GM12873 (cell line): ENCODE data around the gene TP53INP2.

Experiments used
- TF ChIP-seq, protein P1 (sequence below): IDR thresholded peaks from 2 replicates; pipeline ENCODE4 v1.5.1; 2012; ENCODE audit warnings: low read depth, mild to moderate bottlenecking, moderate library complexity, low read length, control low read depth; ENCODE audit not compliant: insufficient read depth; ENCODE audit errors: missing control alignments

Gene TP53INP2

DNA sequence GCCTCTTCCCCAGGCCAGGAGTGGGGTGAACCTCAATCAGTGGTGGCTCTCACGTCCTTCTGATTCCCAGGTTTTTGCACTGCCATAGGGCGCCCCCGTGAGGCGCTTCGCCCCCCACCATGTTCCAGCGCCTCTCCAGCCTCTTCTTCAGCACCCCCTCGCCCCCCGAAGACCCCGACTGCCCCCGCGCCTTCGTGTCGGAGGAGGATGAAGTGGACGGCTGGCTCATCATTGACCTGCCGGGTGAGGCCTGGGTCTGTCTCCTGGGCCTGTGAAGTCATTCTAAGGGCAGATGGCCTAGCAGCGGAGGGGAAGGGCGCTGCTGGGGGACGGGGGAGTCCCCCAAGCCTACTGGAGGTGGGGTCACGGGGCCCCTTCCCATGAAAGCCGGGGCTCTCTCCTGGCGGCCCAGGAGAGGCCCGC is 4.5 kb downstream of the TP53INP2 start:
- TF ChIP-seq, protein P1, sequence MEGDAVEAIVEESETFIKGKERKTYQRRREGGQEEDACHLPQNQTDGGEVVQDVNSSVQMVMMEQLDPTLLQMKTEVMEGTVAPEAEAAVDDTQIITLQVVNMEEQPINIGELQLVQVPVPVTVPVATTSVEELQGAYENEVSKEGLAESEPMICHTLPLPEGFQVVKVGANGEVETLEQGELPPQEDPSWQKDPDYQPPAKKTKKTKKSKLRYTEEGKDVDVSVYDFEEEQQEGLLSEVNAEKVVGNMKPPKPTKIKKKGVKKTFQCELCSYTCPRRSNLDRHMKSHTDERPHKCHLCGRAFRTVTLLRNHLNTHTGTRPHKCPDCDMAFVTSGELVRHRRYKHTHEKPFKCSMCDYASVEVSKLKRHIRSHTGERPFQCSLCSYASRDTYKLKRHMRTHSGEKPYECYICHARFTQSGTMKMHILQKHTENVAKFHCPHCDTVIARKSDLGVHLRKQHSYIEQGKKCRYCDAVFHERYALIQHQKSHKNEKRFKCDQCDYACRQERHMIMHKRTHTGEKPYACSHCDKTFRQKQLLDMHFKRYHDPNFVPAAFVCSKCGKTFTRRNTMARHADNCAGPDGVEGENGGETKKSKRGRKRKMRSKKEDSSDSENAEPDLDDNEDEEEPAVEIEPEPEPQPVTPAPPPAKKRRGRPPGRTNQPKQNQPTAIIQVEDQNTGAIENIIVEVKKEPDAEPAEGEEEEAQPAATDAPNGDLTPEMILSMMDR: peak; percentile 69

DNA sequence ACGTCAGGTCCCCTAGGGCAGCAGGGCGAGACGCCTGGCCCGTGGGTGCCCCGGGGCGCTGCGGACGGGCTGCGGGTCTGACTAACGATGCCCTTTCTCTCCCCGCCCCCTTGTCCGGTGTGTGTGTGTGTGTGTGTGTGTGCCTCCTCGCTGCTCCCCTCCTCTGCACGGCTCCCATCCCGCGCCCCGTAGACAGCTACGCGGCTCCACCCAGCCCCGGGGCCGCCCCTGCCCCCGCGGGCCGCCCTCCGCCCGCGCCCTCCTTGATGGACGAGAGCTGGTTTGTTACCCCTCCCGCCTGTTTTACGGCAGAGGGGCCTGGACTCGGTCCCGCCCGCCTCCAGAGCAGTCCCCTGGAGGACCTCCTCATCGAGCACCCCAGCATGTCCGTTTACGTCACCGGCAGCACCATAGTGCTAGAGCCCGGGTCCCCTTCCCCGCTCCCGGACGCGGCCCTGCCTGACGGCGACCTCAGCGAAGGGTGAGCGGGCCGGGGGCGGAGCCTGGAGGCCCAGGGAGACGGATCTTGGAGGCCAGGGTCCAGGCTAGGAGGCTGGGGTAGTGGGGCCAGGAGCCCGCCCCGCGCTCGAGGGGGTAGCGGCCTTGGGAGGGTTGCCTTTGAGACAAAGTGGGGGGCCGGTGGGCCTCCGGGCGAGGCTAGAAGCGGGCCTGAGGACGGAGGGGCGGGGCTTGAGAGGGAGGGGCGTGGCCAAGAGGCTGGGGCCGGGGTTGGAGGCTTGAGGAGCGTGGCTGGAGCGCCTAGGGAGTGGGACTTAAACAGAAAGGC is 5.1 kb downstream of the TP53INP2 start:
- TF ChIP-seq, protein P1: no peak

DNA sequence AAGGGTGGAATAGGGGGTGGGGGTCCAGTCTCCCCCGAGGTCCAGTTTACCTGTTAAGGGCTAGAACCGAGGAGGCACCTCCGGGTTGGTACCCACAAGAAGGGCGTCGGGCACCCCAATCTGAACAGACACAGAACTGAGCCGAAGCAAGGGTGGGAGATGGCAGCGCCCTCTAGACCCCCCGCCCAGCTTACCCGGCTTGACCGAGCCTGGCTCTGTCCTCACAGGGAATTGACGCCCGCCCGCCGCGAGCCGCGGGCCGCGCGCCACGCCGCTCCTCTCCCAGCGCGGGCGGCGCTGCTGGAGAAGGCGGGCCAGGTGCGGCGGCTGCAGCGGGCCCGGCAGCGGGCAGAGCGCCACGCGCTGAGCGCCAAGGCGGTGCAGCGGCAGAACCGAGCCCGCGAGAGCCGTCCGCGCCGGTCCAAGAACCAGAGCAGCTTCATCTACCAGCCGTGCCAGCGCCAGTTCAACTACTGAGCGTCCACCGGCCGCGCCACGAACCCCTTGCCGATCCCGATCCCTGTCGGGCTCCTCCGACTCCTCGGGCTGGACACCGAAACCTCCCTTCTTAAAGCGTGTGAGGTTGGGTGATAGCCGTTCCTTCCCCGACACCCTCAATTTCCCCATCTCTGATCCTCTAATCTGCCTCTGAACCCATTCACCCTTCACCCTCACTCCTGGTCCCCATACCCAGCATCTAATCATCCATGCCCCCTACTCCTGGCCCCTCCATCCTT is 5.9 kb downstream of the TP53INP2 start:
- TF ChIP-seq, protein P1: no peak

DNA sequence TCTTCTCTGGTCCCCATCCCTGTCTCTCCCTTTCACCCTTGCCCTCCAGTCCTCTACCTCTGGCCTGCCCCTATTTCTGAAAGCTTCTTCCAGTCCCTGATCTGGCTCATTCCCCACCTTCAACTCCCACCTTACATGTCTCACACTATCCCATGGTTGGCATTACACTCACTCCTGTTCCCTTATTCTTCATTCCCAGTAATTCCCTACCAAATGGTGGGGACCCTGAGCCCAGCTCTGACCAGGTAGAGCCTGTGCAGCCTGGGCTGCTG is 6.4 kb downstream of the TP53INP2 start:
- TF ChIP-seq, protein P1: no peak

DNA sequence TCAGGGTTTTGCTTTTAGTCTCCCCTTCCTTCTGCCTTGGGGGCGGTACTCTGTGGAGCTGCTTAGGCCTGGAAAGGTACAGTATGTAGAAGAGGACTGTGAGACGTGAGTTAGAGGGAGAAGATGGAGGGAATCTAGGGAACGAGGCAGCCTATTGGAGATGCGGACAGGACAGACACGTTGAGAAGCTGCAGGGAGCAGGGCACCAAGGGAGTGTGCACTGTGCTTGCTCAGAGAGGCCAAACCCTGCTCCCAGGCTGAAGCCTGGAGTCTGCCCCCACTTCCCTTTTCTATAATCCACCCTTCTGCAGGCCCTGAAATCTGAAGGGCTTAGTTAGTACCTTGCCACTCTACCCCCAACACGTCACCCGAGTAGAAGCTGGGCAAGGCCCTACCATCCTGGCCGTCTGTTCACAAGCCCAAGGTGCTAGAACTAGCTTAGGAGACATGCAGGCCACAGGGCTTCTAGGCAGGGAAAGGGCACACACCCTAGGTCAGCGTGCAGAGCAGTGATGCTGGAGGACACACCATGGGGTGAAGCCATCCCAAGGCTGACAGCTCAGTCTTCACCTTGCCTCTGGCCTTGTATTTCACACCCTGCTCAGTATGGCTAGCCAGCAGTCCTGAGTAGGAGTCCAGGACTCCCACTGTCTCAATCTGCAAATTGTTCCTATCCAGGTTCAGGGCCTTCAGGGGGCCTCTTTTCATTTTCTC is 6.9 kb downstream of the TP53INP2 start:
- TF ChIP-seq, protein P1: no peak

DNA sequence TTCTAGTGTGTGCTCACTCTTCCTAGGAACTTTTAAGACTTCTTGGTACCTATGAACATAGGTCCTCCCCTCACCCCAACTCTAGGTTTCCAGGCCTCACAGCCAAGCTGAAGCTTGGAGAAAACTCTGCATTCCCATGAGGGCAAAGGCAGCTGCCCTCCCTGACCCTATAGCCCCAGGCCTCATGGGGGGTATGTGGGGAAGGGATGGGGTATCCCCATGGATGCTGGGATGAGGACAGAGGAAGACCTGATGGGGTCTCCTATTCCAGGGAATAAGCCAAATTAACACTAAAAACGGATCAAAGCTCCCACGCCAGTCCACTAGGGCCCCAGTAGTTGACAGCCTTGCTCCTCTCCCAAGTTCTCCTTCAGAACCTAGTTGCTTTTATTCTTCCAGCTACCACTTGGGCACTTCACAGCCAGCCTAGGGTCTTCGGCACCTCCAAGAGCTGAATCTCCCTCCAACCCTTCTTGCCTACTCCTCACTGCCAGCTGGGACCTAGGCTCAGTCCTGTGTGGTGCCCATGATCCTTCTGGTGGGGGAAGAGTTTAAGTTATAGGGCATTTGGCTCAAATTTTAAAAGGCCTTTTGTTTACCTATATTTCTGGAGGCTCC is 7.8 kb downstream of the TP53INP2 start:
- TF ChIP-seq, protein P1: no peak
